Prostate gland (tissue), 2 donors: Measurements from ENCODE around the gene SPATA18. TPM values are rescaled to one million over a fixed set of nuclear protein-coding genes. Genes with fewer than 3 reads are reported as not detected.
"Not testable (repeated sequence)": the region's sequence is repeated elsewhere in the genome, so short reads cannot be mapped to it uniquely, and the experiment has no call there.

ENCODE experiments used
- DNase-seq: peaks from one replicate; pipeline ENCODE4 v3.0.0-alpha.2; 2019; ENCODE audit warnings: low spot score
- H3K27ac ChIP-seq, 2 donors: fragments of 200-600 bp; sonication (generic); 2 replicates each; pipeline ENCODE4 v1.5.1; 2017 to 2019
- H3K27me3 ChIP-seq: fragments of 200-600 bp; sonication (generic); replicated peaks from 2 replicates; pipeline ENCODE4 v1.5.1; 2019; ENCODE audit not compliant: insufficient read depth
- H3K36me3 ChIP-seq, 2 donors: fragments of 200-600 bp; sonication (generic); 1 replicate in 1 of 2; 2 replicates in 1 of 2; pipeline versions ENCODE4 v1.5.1 to v1.8.1; 2017 to 2019
- H3K4me1 ChIP-seq: fragments of 200-600 bp; sonication (generic); replicated peaks from 2 replicates; pipeline ENCODE4 v1.5.1; 2019
- H3K4me3 ChIP-seq, 2 donors: fragments of 200-600 bp; sonication (generic); 2 replicates each; pipeline ENCODE4 v1.5.1; 2017 to 2019
- H3K9me3 ChIP-seq: fragments of 200-600 bp; sonication (generic); 2 replicates; pipeline ENCODE4 v1.5.1; 2017
- POLR2A ChIP-seq: fragments of 450-650 bp; IDR thresholded peaks from one replicate; pipeline ENCODE4 v1.6.1; 2016; ENCODE audit warnings: antibody characterized with exemption, mild to moderate bottlenecking
- POLR2AphosphoS5 ChIP-seq: sonication (generic); formaldehyde crosslinking; IDR thresholded peaks from one replicate; pipeline ENCODE4 v1.6.1; 2017; ENCODE audit warnings: antibody characterized with exemption
- WGBS: methylation state at CpG from one replicate; pipeline ENCODE4 v1.1.5; 2018; 5-methylcytosine and 5-hydroxymethylcytosine counted together
- intact Hi-C: fragments of 100-400 bp; cut with DNase I; formaldehyde crosslinking; loops from one replicate; pipeline ENCODE4 v1.14.2; 2022
- total RNA-seq, 2 donors: library from RNA; depleted of rRNA; stranded (reverse); fragments of >200 nt; gene quantifications; one replicate each; pipeline ENCODE4 v1.1.0, GENCODE V29; 2016
- TF ChIP-seq, protein P1 (sequence below), 4 experiments: fragments of 200-600 bp in 2 of 4; fragments of 450-650 bp in 2 of 4; sonication (generic) in 2 of 4; IDR thresholded peaks; 1 replicate in 3 of 4; 2 replicates in 1 of 4; pipeline ENCODE4 v1.5.1; 2016 to 2019; ENCODE audit warnings: antibody characterized with exemption in 4 of 4, mild to moderate bottlenecking in 2 of 4, moderate library complexity in 2 of 4

Gene SPATA18
- total RNA-seq, 2 donors from 2014 or later = 8.1 to 16.6 TPM

DNA sequence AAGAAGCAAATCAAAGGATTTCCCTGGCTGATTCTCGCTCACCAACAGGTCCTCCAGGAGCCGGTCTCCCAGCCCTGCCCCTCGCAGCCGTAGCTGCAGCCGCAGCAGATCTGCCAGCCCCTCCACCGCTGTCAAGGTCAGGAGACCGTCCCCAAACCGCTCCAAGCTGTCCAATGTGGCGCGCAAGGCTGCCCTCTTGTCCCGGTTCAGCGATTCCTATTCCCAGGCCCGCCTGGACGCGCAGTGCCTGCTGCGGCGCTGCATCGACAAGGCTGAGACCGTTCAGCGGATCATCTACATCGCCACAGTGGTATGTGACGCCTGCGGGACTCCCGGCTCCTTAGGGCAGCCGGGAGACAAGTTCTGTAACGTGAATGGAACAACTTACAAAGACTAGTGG, 25.6 kb downstream of the SPATA18 start:
- Histone ChIP-seq H3K4me3 (no peak overlapping the region), H3K9me3 (no peaks in the 10 kb centered on the region), H3K27me3 (no peaks in the 10 kb centered on the region), H3K4me1 (no peaks in the 10 kb centered on the region), H3K27ac (no peak overlapping the region), H3K36me3 (no peaks in the 10 kb centered on the region)
- WGBS = 34% methylated on average over 26 of the region's 26 CpGs
- no peak for DNase-seq
- TF ChIP-seq POLR2AphosphoS5 = no peak
- TF ChIP-seq, protein P1, sequence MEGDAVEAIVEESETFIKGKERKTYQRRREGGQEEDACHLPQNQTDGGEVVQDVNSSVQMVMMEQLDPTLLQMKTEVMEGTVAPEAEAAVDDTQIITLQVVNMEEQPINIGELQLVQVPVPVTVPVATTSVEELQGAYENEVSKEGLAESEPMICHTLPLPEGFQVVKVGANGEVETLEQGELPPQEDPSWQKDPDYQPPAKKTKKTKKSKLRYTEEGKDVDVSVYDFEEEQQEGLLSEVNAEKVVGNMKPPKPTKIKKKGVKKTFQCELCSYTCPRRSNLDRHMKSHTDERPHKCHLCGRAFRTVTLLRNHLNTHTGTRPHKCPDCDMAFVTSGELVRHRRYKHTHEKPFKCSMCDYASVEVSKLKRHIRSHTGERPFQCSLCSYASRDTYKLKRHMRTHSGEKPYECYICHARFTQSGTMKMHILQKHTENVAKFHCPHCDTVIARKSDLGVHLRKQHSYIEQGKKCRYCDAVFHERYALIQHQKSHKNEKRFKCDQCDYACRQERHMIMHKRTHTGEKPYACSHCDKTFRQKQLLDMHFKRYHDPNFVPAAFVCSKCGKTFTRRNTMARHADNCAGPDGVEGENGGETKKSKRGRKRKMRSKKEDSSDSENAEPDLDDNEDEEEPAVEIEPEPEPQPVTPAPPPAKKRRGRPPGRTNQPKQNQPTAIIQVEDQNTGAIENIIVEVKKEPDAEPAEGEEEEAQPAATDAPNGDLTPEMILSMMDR (IDR thresholded peaks at IDR 0.05) = no peak
- TF ChIP-seq POLR2A = no peak
- intact Hi-C loops = no loop called here

DNA sequence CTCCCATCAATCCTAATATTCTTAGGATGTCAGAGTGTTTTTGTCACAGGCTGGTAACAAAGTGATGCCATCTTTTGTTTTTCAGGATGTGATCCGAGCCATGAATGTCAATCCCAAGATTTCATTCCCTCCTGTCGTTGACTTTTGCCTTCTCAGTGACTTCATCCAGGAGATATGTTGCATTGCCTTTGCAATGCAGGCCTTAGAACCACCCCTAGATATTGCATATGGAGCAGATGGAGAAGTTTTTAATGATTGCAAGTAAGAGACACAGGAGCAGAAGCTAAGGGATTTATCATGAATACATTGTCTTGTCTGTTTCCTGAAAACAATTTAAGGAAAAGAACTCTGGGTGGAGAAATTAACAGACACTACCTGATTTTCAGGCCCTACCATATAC, 28.6 kb downstream of the SPATA18 start:
- H3K36me3 ChIP-seq = no peaks in the 10 kb centered on the region
- DNase-seq = no peak
- 74% methylated on average over 2 of the region's 2 CpGs for WGBS
- H3K4me1 ChIP-seq = no peaks in the 10 kb centered on the region
- H3K9me3 ChIP-seq = no peaks in the 10 kb centered on the region
- TF ChIP-seq POLR2A = no peak
- TF ChIP-seq, protein P1 (IDR thresholded peaks at IDR 0.05) = no peak
- H3K27me3 ChIP-seq = no peaks in the 10 kb centered on the region
- H3K27ac ChIP-seq = no peak overlapping the region
- intact Hi-C loops = no loop called here
- no peak overlapping the region for H3K4me3 ChIP-seq

DNA sequence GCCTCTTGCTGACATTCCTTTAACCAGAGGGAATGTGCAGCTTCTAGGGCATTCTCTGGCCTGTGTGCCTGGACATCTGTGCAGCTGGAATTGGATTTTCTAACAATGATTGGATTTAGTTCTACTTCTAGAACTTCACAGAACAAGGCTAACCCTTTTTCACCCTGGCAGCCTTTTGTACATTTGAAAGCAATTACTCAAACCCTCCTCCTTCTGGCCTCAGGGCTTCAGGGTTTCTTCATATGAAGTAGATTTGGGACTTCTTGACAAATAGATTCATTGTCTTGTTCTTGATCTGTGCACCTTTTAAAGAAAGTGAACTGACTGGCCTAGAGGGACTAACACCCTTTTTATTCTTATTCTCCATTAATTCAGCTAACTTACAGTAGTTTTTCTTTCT, 30.1 kb downstream of the SPATA18 start:
- TF ChIP-seq, protein P1 (IDR thresholded peaks at IDR 0.05) = no peak
- no peak for TF ChIP-seq POLR2AphosphoS5
- TF ChIP-seq POLR2A = no peak
- no peak overlapping the region for H3K4me3 ChIP-seq
- no peak overlapping the region for H3K27ac ChIP-seq
- no peaks in the 10 kb centered on the region for H3K9me3 ChIP-seq
- no peak for DNase-seq
- no peaks in the 10 kb centered on the region for H3K36me3 ChIP-seq
- no peaks in the 10 kb centered on the region for H3K27me3 ChIP-seq
- no peaks in the 10 kb centered on the region for H3K4me1 ChIP-seq
- intact Hi-C loops = no loop called here

DNA sequence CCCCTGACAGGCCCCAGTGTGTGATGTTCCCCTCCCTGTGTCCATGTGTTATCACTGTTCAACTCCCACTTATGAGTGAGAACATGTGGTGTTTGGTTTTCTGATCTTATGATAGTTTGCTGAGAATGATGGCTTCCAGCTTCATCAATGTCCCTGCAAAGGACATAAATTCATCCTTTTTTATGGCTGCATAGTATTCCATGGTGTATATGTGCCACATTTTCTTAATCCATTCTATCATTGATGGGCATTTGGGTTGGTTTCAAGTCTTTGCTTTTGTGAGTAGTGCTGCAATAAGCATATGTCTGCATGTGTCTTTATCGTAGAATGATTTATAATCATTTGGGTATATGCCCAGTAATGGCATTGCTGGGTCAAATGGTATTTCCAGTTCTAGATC, 35.3 kb downstream of the SPATA18 start:
- DNase-seq, H3K4me3 ChIP-seq, H3K9me3 ChIP-seq, H3K36me3 ChIP-seq, H3K27ac ChIP-seq, intact Hi-C loops, H3K4me1 ChIP-seq, H3K27me3 ChIP-seq: not testable (repeated sequence)
- WGBS = 85% methylated on average over 1 of the region's 1 CpG

DNA sequence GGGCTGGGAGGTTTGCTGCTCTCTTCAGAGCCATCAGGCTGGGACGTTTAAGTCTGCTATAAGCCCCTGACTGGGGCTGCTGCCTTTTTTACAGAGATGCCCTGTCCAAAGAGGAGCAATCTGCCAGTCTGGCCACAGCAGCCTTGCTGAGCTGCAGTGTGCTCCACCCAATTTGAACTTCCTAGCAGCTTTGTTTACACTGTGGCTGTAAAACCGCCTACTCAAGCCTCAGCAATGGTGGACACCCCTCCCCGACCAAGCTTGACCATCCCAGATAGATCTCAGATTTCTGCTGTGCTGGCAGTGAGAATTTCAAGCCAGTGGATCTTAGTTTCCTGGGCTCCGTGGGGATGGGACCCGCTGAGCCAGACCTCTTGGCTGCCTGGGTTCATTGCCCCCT, 40.7 kb downstream of the SPATA18 start:
- 45% methylated on average over 5 of the region's 5 CpGs for WGBS

More for the DNA sequence above, 40.7 kb downstream of the SPATA18 start:
- no peaks in the 10 kb centered on the region for H3K36me3 ChIP-seq
- intact Hi-C loops = no loop called here
- peak; percentile 20 for DNase-seq
- TF ChIP-seq POLR2AphosphoS5 (no peak), POLR2A (no peak)
- TF ChIP-seq, protein P1 (IDR thresholded peaks at IDR 0.05) = no peak
- no peak overlapping the region for H3K4me3 ChIP-seq
- no peak overlapping the region for H3K27ac ChIP-seq
- no peaks in the 10 kb centered on the region for H3K9me3 ChIP-seq
- H3K4me1 ChIP-seq = no peaks in the 10 kb centered on the region
- H3K27me3 ChIP-seq = no peaks in the 10 kb centered on the region
